GM12874 (cell line): ENCODE measurements around the gene SLC47A1.

ENCODE experiments used
- TF ChIP-seq, protein P1 (sequence below): IDR thresholded peaks from 2 replicates; pipeline ENCODE4 v1.5.1; 2011; ENCODE audit warnings: low read depth, mild to moderate bottlenecking, control low read depth, low read length, moderate library complexity; ENCODE audit not compliant: insufficient read depth

SLC47A1 gene

GRCh38 chr17:19495828-19496528 lies 37.7 kb upstream of the SLC47A1 start:
- TF ChIP-seq, protein P1, sequence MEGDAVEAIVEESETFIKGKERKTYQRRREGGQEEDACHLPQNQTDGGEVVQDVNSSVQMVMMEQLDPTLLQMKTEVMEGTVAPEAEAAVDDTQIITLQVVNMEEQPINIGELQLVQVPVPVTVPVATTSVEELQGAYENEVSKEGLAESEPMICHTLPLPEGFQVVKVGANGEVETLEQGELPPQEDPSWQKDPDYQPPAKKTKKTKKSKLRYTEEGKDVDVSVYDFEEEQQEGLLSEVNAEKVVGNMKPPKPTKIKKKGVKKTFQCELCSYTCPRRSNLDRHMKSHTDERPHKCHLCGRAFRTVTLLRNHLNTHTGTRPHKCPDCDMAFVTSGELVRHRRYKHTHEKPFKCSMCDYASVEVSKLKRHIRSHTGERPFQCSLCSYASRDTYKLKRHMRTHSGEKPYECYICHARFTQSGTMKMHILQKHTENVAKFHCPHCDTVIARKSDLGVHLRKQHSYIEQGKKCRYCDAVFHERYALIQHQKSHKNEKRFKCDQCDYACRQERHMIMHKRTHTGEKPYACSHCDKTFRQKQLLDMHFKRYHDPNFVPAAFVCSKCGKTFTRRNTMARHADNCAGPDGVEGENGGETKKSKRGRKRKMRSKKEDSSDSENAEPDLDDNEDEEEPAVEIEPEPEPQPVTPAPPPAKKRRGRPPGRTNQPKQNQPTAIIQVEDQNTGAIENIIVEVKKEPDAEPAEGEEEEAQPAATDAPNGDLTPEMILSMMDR, result no peak

DNA sequence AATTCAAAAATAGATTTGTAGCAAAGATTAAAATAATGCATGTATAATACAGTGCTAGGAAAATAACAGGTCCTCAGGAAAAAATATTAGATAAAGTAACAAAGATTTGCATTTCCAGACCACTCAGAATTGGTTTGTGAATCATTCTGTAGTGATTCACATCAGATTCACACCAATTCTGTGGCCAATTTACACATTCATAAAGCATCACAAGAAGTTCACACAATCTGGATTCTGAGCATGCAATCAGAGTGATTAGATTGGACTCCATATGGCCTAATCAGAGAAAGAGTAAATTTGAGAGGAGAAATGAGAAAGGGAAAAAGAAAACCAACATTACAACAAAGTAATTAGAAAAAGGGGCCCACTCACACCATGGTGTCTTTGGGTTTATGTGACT lies 36.0 kb upstream of the SLC47A1 start:
- TF ChIP-seq, protein P1, result no peak

- TF ChIP-seq, protein P1, result no peak
Observed at GRCh38 chr17:19501219-19501618, 32.4 kb upstream of the SLC47A1 start.

GRCh38 chr17:19502517-19502916 lies 31.1 kb upstream of the SLC47A1 start:
- TF ChIP-seq, protein P1, result no peak

GRCh38 chr17:19507775-19508576 lies 25.7 kb upstream of the SLC47A1 start:
- TF ChIP-seq, protein P1, result no peak

DNA sequence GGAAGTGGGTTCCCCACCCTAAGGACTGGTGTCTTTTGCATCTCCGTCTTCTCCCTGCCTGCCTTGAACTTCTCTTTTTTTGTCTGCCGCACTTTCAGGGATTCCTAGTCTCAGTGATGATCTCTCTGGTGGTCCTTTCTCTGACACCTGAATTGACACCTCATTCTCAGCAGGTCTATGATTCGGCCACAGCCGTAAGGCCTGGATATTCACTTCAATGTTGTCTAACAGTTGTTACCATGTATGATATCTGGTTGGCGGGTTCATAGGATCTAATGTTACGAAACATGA lies 25.1 kb upstream of the SLC47A1 start:
- TF ChIP-seq, protein P1, result no peak

GRCh38 chr17:19510903-19511302 lies 22.8 kb upstream of the SLC47A1 start:
- TF ChIP-seq, protein P1, result no peak
